ENCODE data around the gene CD3E. TPM values are rescaled to one million over a fixed set of nuclear protein-coding genes. Genes with fewer than 3 reads are reported as not detected.

Gene CD3E
- total and polyA plus RNA-seq, 4 experiments from 2014 or later: 581 to 999 (median 623) TPM

GRCh38 chr11:118328745-118329144 lies 24.2 kb downstream of the CD3E start:
- Mint-ChIP-seq H3K4me1 (peaks cover 8 to 32% (median 17%) of the 10 kb centered on the region in 4 donors), H3K27ac (peak overlapping the region in 4 of 7 donors; percentile 1 to 75 (median 58)), H3K4me3 (no peak overlapping the region), H3K9me3 (no peaks in the 10 kb centered on the region), H3K27me3 (no peaks in the 10 kb centered on the region), H3K36me3 (peaks cover 9 to 25% of the 10 kb centered on the region in 2 donors)
- intact Hi-C loops (cut with micrococcal nuclease): no loop called here
- Histone ChIP-seq H3K27ac (ENCODE audit: low read depth, low read length) (no peak overlapping the region), H3K4me1 (ENCODE audit: insufficient read depth, low read length) (peaks cover 10% of the 10 kb centered on the region), H3K36me3 (ENCODE audit: insufficient read depth, low read length) (no peaks in the 10 kb centered on the region), H3K9me3 (ENCODE audit: control insufficient read depth in 1 of 2, low read length in 2 of 2) (no peaks in the 10 kb centered on the region), H3K27me3 (ENCODE audit: insufficient read depth, low read length) (no peaks in the 10 kb centered on the region), H3K4me3 (ENCODE audit: low read length in 2 of 2) (no peak overlapping the region)
- CTCF ChIA-PET (ENCODE audit: partially characterized antibody): interaction anchor here (0.9 kb wide), 1 partner anchor 11 kb away, joined by 3 read pairs; no protein-coding TSS in a partner anchor
- no peak for DNase-seq
- POLR2A ChIA-PET (ENCODE audit: partially characterized antibody): interaction anchor here (1.0 to 1.8 kb wide), 2 partner anchors 13 to 31 kb away, joined by 6 read pairs; partner anchors contain the start of genes CD3D and UBE4A

- no peaks in the 10 kb centered on the region for H3K27me3 ChIP-seq (ENCODE audit: insufficient read depth, low read length)
- H3K36me3 ChIP-seq (ENCODE audit: insufficient read depth, low read length): peaks cover 16% of the 10 kb centered on the region
- ChIA-PET POLR2A (ENCODE audit: partially characterized antibody) (interaction anchor here (0.7 to 4.4 kb wide), 4 partner anchors 9 to 110 kb away, joined by 3 to 35 read pairs (median 3); partner anchors contain the start of genes CD3D, CD3G and JAML), CTCF (ENCODE audit: partially characterized antibody) (interaction anchor here (1.0 to 1.5 kb wide), 5 partner anchors 12 to 136 kb away, joined by 3 to 4 read pairs (median 4); no protein-coding TSS in a partner anchor)
- H3K4me1 ChIP-seq (ENCODE audit: insufficient read depth, low read length): peaks cover 63% of the 10 kb centered on the region
- H3K27me3 Mint-ChIP-seq: peaks cover 0 to 1% of the 10 kb centered on the region in 2 donors
- H3K27ac Mint-ChIP-seq: peak overlapping the region; percentile 48 to 98 (median 83)
- H3K27ac ChIP-seq (ENCODE audit: low read depth, low read length): peak overlapping the region; percentile 38
- H3K4me3 Mint-ChIP-seq: peak overlapping the region; percentile 0 to 71 (median 48)
- peaks cover 28 to 57% (median 47%) of the 10 kb centered on the region in 4 donors for H3K4me1 Mint-ChIP-seq
- no peak overlapping the region for H3K4me3 ChIP-seq (ENCODE audit: low read length in 2 of 2)
- intact Hi-C loops (cut with micrococcal nuclease): no loop called here
- DNase-seq: peak in 4 of 5 donors; percentile 43 to 57 (median 52)
- peaks cover 21% of the 10 kb centered on the region in 2 donors for H3K36me3 Mint-ChIP-seq
- no peaks in the 10 kb centered on the region for H3K9me3 ChIP-seq (ENCODE audit: control insufficient read depth in 1 of 2, low read length in 2 of 2)
- H3K9me3 Mint-ChIP-seq: peaks cover 0 to 2% (median 0%) of the 10 kb centered on the region in 8 donors
Measured at GRCh38 chr11:118334745-118335144, 30.2 kb downstream of the CD3E start.

GRCh38 chr11:118338637-118339061 lies 34.1 kb downstream of the CD3E start:
- Mint-ChIP-seq H3K36me3 (peaks cover 40 to 44% of the 10 kb centered on the region in 2 donors), H3K27me3 (peaks cover 0 to 1% of the 10 kb centered on the region in 2 donors), H3K27ac (peak overlapping the region; percentile 98 to 100 (median 99)), H3K4me1 (peaks cover 32 to 79% (median 55%) of the 10 kb centered on the region in 4 donors), H3K9me3 (peaks cover 0 to 2% (median 0%) of the 10 kb centered on the region in 8 donors), H3K4me3 (peak overlapping the region; percentile 91 to 100 (median 97))
- H3K36me3 ChIP-seq (ENCODE audit: insufficient read depth, low read length): peaks cover 16% of the 10 kb centered on the region
- peak; percentile 87 to 98 (median 90) for DNase-seq
- POLR2A ChIA-PET (ENCODE audit: partially characterized antibody): interaction anchor here (1.1 to 9.2 kb wide), 10 partner anchors 10 to 136 kb away, joined by 3 to 65 read pairs (median 6); partner anchors contain the start of genes KMT2A, MPZL3 and UBE4A
- no peaks in the 10 kb centered on the region for H3K27me3 ChIP-seq (ENCODE audit: insufficient read depth, low read length)
- intact Hi-C loops (cut with micrococcal nuclease): loop anchor here (1.0 kb wide), 2 partner anchors 21 to 34 kb away; partner anchors contain the start of genes CD3E and UBE4A
- no peaks in the 10 kb centered on the region for H3K9me3 ChIP-seq (ENCODE audit: control insufficient read depth in 1 of 2, low read length in 2 of 2)
- peaks cover 75% of the 10 kb centered on the region for H3K4me1 ChIP-seq (ENCODE audit: insufficient read depth, low read length)
- CTCF ChIA-PET (ENCODE audit: partially characterized antibody): interaction anchor here (1.2 to 1.7 kb wide), 2 partner anchors 9 to 15 kb away, joined by 5 to 6 read pairs; no protein-coding TSS in a partner anchor
- H3K27ac ChIP-seq (ENCODE audit: low read depth, low read length): peak overlapping the region; percentile 93
- peak overlapping the region; percentile 89 to 97 for H3K4me3 ChIP-seq (ENCODE audit: low read length in 2 of 2)

- H3K4me3 Mint-ChIP-seq: peak overlapping the region; percentile 91 to 100 (median 97)
- POLR2A ChIA-PET (ENCODE audit: partially characterized antibody): interaction anchor here (1.0 to 9.2 kb wide), 13 partner anchors 9 to 137 kb away, joined by 3 to 65 read pairs (median 5); partner anchors contain the start of genes KMT2A, MPZL3 and UBE4A
- Histone ChIP-seq H3K9me3 (ENCODE audit: control insufficient read depth in 1 of 2, low read length in 2 of 2) (no peaks in the 10 kb centered on the region), H3K4me3 (ENCODE audit: low read length in 2 of 2) (peak overlapping the region; percentile 89 to 97), H3K27me3 (ENCODE audit: insufficient read depth, low read length) (no peaks in the 10 kb centered on the region), H3K27ac (ENCODE audit: low read depth, low read length) (peak overlapping the region; percentile 93), H3K36me3 (ENCODE audit: insufficient read depth, low read length) (peaks cover 16% of the 10 kb centered on the region), H3K4me1 (ENCODE audit: insufficient read depth, low read length) (peaks cover 73% of the 10 kb centered on the region)
- peak in 4 of 5 donors; percentile 24 to 62 (median 28) for DNase-seq
- peaks cover 0 to 2% (median 0%) of the 10 kb centered on the region in 8 donors for H3K9me3 Mint-ChIP-seq
- peaks cover 40 to 48% of the 10 kb centered on the region in 2 donors for H3K36me3 Mint-ChIP-seq
- CTCF ChIA-PET (ENCODE audit: partially characterized antibody): interaction anchor here (0.7 to 1.7 kb wide), 3 partner anchors 8 to 17 kb away, joined by 3 to 6 read pairs (median 5); no protein-coding TSS in a partner anchor
- peaks cover 36 to 80% (median 55%) of the 10 kb centered on the region in 4 donors for H3K4me1 Mint-ChIP-seq
- peaks cover 0 to 1% of the 10 kb centered on the region in 2 donors for H3K27me3 Mint-ChIP-seq
- intact Hi-C loops (cut with micrococcal nuclease): loop anchor here (1.0 kb wide), 1 partner anchor 20 kb away; the partner anchor contains the start of gene UBE4A
- peak overlapping the region; percentile 98 to 100 (median 99) for H3K27ac Mint-ChIP-seq
Measured at GRCh38 chr11:118339281-118339961, 34.9 kb downstream of the CD3E start.

- H3K4me1 ChIP-seq (ENCODE audit: insufficient read depth, low read length): peaks cover 68% of the 10 kb centered on the region
- Mint-ChIP-seq H3K4me3 (peak overlapping the region; percentile 91 to 100 (median 97)), H3K27me3 (peaks cover 0 to 1% of the 10 kb centered on the region in 2 donors), H3K9me3 (peaks cover 0 to 2% (median 0%) of the 10 kb centered on the region in 8 donors), H3K36me3 (peaks cover 43 to 57% of the 10 kb centered on the region in 2 donors), H3K4me1 (peaks cover 33 to 80% (median 54%) of the 10 kb centered on the region in 4 donors), H3K27ac (peak overlapping the region; percentile 98 to 100 (median 99))
- POLR2A ChIA-PET (ENCODE audit: partially characterized antibody): interaction anchor here (1.0 to 9.2 kb wide), 9 partner anchors 14 to 138 kb away, joined by 3 to 65 read pairs (median 3); partner anchors contain the start of genes JAML, MPZL3 and UBE4A
- peaks cover 16% of the 10 kb centered on the region for H3K36me3 ChIP-seq (ENCODE audit: insufficient read depth, low read length)
- intact Hi-C loops (cut with micrococcal nuclease): no loop called here
- H3K27ac ChIP-seq (ENCODE audit: low read depth, low read length): peak overlapping the region; percentile 93
- no peaks in the 10 kb centered on the region for H3K9me3 ChIP-seq (ENCODE audit: control insufficient read depth in 1 of 2, low read length in 2 of 2)
- no peaks in the 10 kb centered on the region for H3K27me3 ChIP-seq (ENCODE audit: insufficient read depth, low read length)
- H3K4me3 ChIP-seq (ENCODE audit: low read length in 2 of 2): peak overlapping the region; percentile 89 to 97
- CTCF ChIA-PET (ENCODE audit: partially characterized antibody): interaction anchor here (2.6 kb wide), 1 partner anchor 12 kb away, joined by 14 read pairs; no protein-coding TSS in a partner anchor
- peak in 1 of 5 donors; percentile 21 for DNase-seq
Measured at GRCh38 chr11:118340449-118340848, 35.9 kb downstream of the CD3E start.

GRCh38 chr11:118341261-118341660 lies 36.7 kb downstream of the CD3E start:
- H3K27me3 Mint-ChIP-seq: peaks cover 0 to 1% of the 10 kb centered on the region in 2 donors
- ChIA-PET CTCF (ENCODE audit: partially characterized antibody) (interaction anchor here (0.8 to 2.6 kb wide), 3 partner anchors 11 to 143 kb away, joined by 3 to 14 read pairs (median 7); partner anchors contain the start of gene JAML), POLR2A (ENCODE audit: partially characterized antibody) (interaction anchor here (0.6 to 9.2 kb wide), 11 partner anchors 11 to 446 kb away, joined by 3 to 65 read pairs (median 4); partner anchors contain the start of genes JAML and UBE4A)
- Histone ChIP-seq H3K36me3 (ENCODE audit: insufficient read depth, low read length) (peaks cover 16% of the 10 kb centered on the region), H3K27me3 (ENCODE audit: insufficient read depth, low read length) (no peaks in the 10 kb centered on the region), H3K9me3 (ENCODE audit: control insufficient read depth in 1 of 2, low read length in 2 of 2) (no peaks in the 10 kb centered on the region), H3K4me3 (ENCODE audit: low read length in 2 of 2) (peak overlapping the region; percentile 89 to 97), H3K27ac (ENCODE audit: low read depth, low read length) (peak overlapping the region; percentile 93), H3K4me1 (ENCODE audit: insufficient read depth, low read length) (peaks cover 68% of the 10 kb centered on the region)
- H3K36me3 Mint-ChIP-seq: peaks cover 47 to 61% of the 10 kb centered on the region in 2 donors
- H3K4me1 Mint-ChIP-seq: peaks cover 36 to 83% (median 56%) of the 10 kb centered on the region in 4 donors
- intact Hi-C loops (cut with micrococcal nuclease): no loop called here
- H3K27ac Mint-ChIP-seq: peak overlapping the region; percentile 97 to 100 (median 99)
- peak overlapping the region; percentile 91 to 100 (median 97) for H3K4me3 Mint-ChIP-seq
- DNase-seq: no peak
- H3K9me3 Mint-ChIP-seq: peaks cover 0 to 2% (median 0%) of the 10 kb centered on the region in 8 donors
